Measurements from ENCODE around the gene RD3L. TPM values are rescaled to one million over a fixed set of nuclear protein-coding genes. Genes with fewer than 3 reads are reported as not detected.

RD3L gene
- total RNA-seq, 4 donors from 2014 or later: not detected

DNA sequence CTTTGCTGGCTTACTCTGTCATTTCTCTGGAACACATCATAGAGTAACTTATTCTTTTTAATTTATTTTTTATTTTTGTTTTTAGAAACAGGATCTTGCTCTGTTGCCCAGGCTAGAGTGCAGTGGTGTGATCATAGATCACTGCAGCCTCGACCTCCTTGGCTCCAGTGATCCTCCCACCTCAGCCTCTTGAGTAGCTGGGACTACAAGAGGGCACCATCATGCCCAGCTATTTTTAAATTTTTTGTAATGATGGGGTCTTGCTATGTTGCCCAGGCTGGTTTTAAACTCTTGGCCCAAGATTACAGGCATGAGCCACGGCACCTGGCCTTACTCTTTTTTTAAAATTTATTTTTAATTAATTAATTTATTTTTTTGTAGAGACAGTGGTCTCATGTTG, 32.2 kb upstream of the RD3L start:
- TF ChIP-seq, protein P1, sequence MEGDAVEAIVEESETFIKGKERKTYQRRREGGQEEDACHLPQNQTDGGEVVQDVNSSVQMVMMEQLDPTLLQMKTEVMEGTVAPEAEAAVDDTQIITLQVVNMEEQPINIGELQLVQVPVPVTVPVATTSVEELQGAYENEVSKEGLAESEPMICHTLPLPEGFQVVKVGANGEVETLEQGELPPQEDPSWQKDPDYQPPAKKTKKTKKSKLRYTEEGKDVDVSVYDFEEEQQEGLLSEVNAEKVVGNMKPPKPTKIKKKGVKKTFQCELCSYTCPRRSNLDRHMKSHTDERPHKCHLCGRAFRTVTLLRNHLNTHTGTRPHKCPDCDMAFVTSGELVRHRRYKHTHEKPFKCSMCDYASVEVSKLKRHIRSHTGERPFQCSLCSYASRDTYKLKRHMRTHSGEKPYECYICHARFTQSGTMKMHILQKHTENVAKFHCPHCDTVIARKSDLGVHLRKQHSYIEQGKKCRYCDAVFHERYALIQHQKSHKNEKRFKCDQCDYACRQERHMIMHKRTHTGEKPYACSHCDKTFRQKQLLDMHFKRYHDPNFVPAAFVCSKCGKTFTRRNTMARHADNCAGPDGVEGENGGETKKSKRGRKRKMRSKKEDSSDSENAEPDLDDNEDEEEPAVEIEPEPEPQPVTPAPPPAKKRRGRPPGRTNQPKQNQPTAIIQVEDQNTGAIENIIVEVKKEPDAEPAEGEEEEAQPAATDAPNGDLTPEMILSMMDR (IDR thresholded peaks at IDR 0.05): no peak
- no peak for TF ChIP-seq EP300 (IDR thresholded peaks at IDR 0.05)
- no peak for TF ChIP-seq POLR2A (IDR thresholded peaks at IDR 0.05)
- Histone ChIP-seq H3K36me3 (no peaks in the 10 kb centered on the region), H3K27me3 (peaks cover 0 to 6% of the 10 kb centered on the region in 2 donors), H3K9me3 (no peaks in the 10 kb centered on the region), H3K4me1 (no peaks in the 10 kb centered on the region), H3K4me3 (no peak overlapping the region), H3K27ac (no peak overlapping the region)
- no peak for DNase-seq (ENCODE audit: low spot score in 2 of 2)
- 80 to 81% methylated on average over 2 of the region's 2 CpGs for WGBS, 2 donors

DNA sequence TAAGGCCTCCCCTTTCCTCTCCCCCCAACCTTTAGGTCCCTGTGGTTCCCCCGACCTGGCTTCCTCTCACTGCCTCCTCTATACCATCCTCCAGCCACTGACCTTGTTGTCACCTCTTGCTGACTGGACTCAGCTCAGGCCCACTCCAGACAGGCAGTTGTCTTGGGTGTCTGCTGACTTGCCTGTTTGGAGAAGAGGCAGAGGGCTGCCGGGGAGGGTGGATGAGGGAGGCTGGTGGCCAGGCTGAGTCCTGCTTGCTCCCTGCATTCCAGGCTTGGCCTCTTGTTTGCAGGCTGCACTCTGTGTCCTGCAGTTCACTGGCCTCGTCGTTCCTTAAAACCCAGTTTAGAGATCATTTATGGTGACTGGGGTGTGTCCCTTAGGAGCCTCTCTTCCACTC, 31.0 kb upstream of the RD3L start:
- Histone ChIP-seq H3K36me3 (no peaks in the 10 kb centered on the region), H3K27ac (no peak overlapping the region), H3K4me1 (no peaks in the 10 kb centered on the region), H3K9me3 (no peaks in the 10 kb centered on the region), H3K27me3 (peaks cover 0 to 6% of the 10 kb centered on the region in 2 donors), H3K4me3 (no peak overlapping the region)
- WGBS, 2 donors: 25 to 29% methylated on average over 4 of the region's 4 CpGs
- no peak for DNase-seq (ENCODE audit: low spot score in 2 of 2)
- no peak for TF ChIP-seq EP300 (IDR thresholded peaks at IDR 0.05)
- TF ChIP-seq, protein P1 (IDR thresholded peaks at IDR 0.05): no peak
- TF ChIP-seq POLR2A (IDR thresholded peaks at IDR 0.05): no peak

DNA sequence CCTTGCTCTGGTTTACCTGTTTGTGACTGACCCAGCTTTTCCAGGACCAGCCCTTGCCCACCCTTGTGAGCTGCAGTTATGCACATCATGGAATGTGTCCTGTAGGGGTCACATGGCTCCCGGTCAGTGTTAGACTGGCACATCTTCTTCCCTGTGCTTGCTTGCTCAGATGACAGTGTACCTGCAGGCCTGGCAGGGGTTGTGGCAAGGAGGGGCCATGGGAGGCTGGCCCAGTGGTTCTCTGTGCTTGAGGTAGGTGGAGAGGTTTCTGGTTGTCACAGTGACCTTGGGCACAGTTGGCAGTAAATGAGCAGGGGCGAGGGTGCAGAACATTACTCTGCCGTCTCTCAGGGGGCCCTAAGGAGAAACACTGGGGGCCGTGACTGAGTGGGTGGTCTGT, 27.6 kb upstream of the RD3L start:
- no peaks in the 10 kb centered on the region for H3K36me3 ChIP-seq
- WGBS, 2 donors: 62 to 69% methylated on average over 3 to 4 of the region's 4 CpGs
- no peaks in the 10 kb centered on the region for H3K9me3 ChIP-seq
- H3K4me1 ChIP-seq: no peaks in the 10 kb centered on the region
- no peak overlapping the region for H3K27ac ChIP-seq
- no peak for DNase-seq (ENCODE audit: low spot score in 2 of 2)
- TF ChIP-seq, protein P1 (IDR thresholded peaks at IDR 0.05): no peak
- TF ChIP-seq POLR2A (IDR thresholded peaks at IDR 0.05) (no peak), EP300 (IDR thresholded peaks at IDR 0.05) (no peak)
- peaks cover 0 to 6% of the 10 kb centered on the region in 2 donors for H3K27me3 ChIP-seq
- no peak overlapping the region for H3K4me3 ChIP-seq

DNA sequence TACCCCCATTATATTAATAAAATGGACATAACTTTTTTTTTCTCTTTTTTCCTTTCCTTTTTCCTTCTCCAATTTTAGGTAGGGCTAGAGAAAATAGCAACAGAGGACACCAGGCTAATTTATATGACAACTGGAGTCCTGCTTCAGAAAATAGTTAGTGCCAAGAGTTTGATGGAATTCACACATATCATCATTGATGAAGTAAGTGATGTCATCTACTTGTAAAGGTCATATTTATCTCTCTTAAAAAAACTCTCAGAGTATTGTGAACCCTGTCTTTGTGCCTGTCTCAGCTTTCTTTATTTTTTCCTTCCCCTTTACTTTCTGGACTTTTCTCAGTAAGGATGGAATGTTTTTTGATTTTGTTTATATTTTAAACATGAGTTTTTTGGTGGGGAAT, 24.3 kb upstream of the RD3L start:
- no peak for TF ChIP-seq EP300 (IDR thresholded peaks at IDR 0.05)
- TF ChIP-seq, protein P1 (IDR thresholded peaks at IDR 0.05): no peak
- TF ChIP-seq POLR2A (IDR thresholded peaks at IDR 0.05): no peak
- no peak overlapping the region for H3K4me3 ChIP-seq
- no peak overlapping the region for H3K27ac ChIP-seq
- H3K27me3 ChIP-seq: peaks cover 0 to 6% of the 10 kb centered on the region in 2 donors
- no peaks in the 10 kb centered on the region for H3K9me3 ChIP-seq
- no peak for DNase-seq (ENCODE audit: low spot score in 2 of 2)
- no peaks in the 10 kb centered on the region for H3K4me1 ChIP-seq
- H3K36me3 ChIP-seq: no peaks in the 10 kb centered on the region

DNA sequence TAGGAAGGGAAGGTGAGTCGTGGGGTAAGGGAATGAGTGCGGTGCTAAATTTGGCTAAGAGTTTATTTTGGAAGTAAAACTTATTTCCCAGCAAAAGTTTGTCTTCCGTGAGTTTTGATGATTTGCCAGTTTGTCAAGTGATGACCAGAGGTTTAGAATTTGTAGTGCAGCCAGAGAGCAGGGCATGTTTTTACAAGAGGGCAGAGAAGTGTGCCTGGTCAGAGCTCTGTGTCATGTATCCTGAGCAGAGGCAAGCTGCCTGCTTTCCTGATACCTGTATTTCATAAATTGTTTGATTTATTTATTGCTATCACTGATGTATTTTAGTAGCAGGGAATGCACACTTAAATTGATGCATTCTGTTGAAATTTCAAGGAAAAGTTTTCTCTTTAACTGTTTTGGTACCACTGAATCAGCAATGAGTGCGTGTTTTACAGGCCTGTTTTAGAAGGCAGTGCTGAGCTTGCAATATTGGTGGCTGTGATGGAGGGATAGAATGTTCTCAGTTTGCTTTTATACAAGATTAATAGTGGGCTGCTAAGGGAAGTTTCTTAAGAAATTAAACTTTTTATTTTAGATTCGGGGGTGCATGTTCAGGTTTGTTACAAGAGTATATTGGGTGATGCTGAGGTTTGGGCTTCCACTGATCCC, 19.7 kb upstream of the RD3L start:
- DNase-seq (ENCODE audit: low spot score in 2 of 2): no peak
- Histone ChIP-seq H3K36me3 (no peaks in the 10 kb centered on the region), H3K27ac (no peak overlapping the region), H3K27me3 (no peaks in the 10 kb centered on the region), H3K9me3 (no peaks in the 10 kb centered on the region), H3K4me1 (no peaks in the 10 kb centered on the region), H3K4me3 (no peak overlapping the region)
- 56 to 62% methylated on average over 5 of the region's 5 CpGs for WGBS, 2 donors
- TF ChIP-seq, protein P1 (IDR thresholded peaks at IDR 0.05): no peak
- no peak for TF ChIP-seq POLR2A (IDR thresholded peaks at IDR 0.05)
- TF ChIP-seq EP300 (IDR thresholded peaks at IDR 0.05): no peak

Data from tibial nerve (tissue), 4 donors.